Measurements from ENCODE around the gene CBLC. TPM values are rescaled to one million over a fixed set of nuclear protein-coding genes. Genes with fewer than 3 reads are reported as not detected.
A peak's percentile ranks its signal among the peaks of the same experiment; 100 is the strongest.
"Not testable (repeated sequence)": the region's sequence is repeated elsewhere in the genome, so short reads cannot be mapped to it uniquely, and the experiment has no call there.

CBLC gene
- total and polyA plus RNA-seq, 7 donors, result 46.8 to 64.5 (median 58.0) TPM; not detected in 4

DNA sequence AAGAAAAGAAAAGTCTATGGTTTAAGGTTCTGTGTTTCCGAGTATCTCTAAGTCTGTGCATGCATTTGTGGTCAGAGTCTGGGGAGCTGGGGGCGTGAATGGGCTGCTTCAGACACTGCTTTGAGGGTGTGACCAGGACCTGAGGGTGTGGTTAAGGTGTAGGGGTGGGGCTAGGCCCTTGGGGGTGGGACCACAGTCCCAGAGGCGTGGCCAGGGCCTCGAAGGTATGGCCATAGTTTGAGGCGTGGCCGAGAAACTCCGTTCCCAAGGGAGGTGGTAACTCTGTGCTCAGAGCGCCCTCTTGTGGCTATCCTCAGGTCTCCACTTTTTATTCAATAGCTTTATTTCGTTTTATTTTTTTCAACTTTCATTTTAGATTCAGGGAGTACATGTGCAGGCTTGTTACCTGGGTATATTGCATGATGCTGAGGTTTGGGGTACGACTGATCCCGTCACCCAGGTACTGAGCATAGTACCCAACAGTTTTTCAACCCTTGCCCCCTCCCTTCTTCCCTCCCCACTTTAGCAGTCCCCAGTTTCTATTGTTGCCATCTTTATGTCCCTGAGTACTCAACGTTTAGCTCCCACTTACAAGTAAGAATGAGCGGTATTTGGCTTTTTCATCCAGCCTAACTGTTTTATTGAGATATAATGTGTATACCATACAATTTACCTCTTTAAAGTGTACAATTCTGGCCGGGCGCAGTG is 7.0 kb upstream of the CBLC start:
- DNase-seq, result peak; percentile 94
- Histone ChIP-seq H3K4me1 (peaks cover 0 to 6% (median 0%) of the 10 kb centered on the region in 4 donors), H3K4me3 (no peak overlapping the region), H3K27ac (no peak overlapping the region), H3K27me3 (no peaks in the 10 kb centered on the region), H3K36me3 (no peaks in the 10 kb centered on the region), H3K9me3 (no peaks in the 10 kb centered on the region)
- intact Hi-C loops (cut with DNase I), result loop anchor here (1.0 kb wide), 2 partner anchors 46 to 81 kb away; no protein-coding TSS in a partner anchor
- WGBS, 2 donors, result 14 to 20% methylated on average over 15 of the region's 15 CpGs
- TF ChIP-seq POLR2AphosphoS5 (IDR thresholded peaks at IDR 0.05) (no peak), CTCF (IDR thresholded peaks at IDR 0.05) (peak; percentile 75 to 94 (median 84))

DNA sequence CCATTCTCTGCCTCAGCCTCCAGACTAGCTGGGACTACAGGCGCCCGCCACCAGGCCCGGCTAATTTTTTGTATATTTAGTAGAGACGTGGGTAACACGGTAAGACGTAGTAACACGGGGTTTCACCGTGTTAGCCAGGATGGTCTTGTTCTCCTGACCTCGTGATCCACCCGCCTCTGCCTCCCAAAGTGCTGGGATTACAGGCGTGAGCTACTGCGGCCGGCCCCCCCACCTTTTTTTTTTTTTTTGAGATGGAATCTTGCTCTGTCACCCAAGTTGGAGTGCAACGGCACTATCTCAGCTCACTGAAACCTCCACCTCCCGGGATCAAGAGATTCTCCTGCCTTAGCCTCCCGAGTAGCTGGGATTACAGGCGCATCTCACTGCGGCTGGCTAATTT is 5.5 kb upstream of the CBLC start:
- intact Hi-C loops (cut with DNase I); H3K36me3 ChIP-seq; H3K27me3 ChIP-seq; H3K4me1 ChIP-seq; H3K4me3 ChIP-seq; H3K27ac ChIP-seq; H3K9me3 ChIP-seq; DNase-seq: not testable (repeated sequence)
- 86 to 93% methylated on average over 18 of the region's 18 CpGs for WGBS, 2 donors

DNA sequence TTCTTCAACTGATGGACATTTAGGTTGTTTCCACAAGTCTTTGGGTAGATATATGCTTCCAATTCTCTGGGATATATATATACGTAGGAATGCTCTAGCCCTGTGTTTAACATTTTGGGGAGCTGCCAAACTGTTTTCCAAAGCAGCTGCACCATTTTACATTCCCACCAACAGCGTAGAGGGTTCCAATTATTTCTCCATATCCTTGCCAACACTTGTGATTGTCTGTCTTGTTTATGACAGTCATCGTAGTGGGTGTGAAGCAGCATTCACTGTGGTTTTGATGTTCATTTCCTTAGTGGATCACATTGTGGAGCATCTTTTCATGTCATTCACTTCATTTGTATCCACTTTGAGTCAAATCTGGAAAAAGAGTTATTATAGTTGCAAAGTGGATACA is 4.7 kb upstream of the CBLC start:
- Histone ChIP-seq H3K9me3 (no peaks in the 10 kb centered on the region), H3K4me3 (no peak overlapping the region), H3K27ac (no peak overlapping the region), H3K36me3 (no peaks in the 10 kb centered on the region), H3K27me3 (peaks cover 5 to 16% (median 5%) of the 10 kb centered on the region in 3 donors), H3K4me1 (peaks cover 0 to 11% (median 2%) of the 10 kb centered on the region in 4 donors)
- TF ChIP-seq POLR2A (IDR thresholded peaks at IDR 0.05) (no peak), EP300 (IDR thresholded peaks at IDR 0.05) (no peak), POLR2AphosphoS5 (IDR thresholded peaks at IDR 0.05) (no peak), CTCF (IDR thresholded peaks at IDR 0.05) (no peak)
- intact Hi-C loops (cut with DNase I), result no loop called here
- 24 to 52% methylated on average over 3 of the region's 3 CpGs for WGBS, 2 donors
- no peak for DNase-seq

DNA sequence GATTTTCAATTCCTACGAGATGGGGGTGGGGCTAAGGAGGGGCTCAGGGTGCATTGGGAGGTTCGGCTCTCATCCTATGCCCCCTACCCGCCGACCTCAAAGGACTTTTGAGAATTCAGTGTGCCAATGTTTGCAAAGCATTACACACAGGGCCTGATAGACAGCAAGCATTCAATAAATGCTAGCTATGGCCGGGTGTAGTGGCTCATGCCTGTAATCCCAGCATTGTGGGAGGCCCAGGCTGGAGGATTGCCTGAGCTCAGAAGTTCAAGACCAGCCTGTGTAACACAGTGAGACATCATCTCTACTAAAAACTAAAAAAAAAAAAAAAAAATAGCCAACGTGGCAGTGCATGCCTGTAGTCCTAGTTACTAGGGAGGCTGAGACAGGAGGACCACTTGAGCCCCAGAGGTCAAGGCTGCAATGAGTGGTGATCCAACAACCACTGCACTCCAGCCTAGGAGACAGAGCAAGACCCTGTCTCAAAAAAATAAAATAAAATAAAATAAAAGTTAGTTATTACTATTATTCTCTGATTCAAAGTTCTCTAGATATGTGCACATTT is 1.9 kb upstream of the CBLC start:
- H3K4me1 ChIP-seq, result peaks cover 0 to 13% (median 3%) of the 10 kb centered on the region in 4 donors
- TF ChIP-seq POLR2A (IDR thresholded peaks at IDR 0.05) (no peak), CTCF (IDR thresholded peaks at IDR 0.05) (no peak), POLR2AphosphoS5 (IDR thresholded peaks at IDR 0.05) (no peak), EP300 (IDR thresholded peaks at IDR 0.05) (no peak)
- H3K36me3 ChIP-seq, result no peaks in the 10 kb centered on the region
- no peak for DNase-seq
- WGBS, 2 donors, result 42 to 79% methylated on average over 6 of the region's 6 CpGs
- no peak overlapping the region for H3K4me3 ChIP-seq
- no peak overlapping the region for H3K27ac ChIP-seq
- H3K9me3 ChIP-seq, result no peaks in the 10 kb centered on the region
- peaks cover 6 to 19% (median 14%) of the 10 kb centered on the region in 3 donors for H3K27me3 ChIP-seq
- intact Hi-C loops (cut with DNase I), result no loop called here

GRCh38 chr19:44776402-44777096 is 1.1 kb upstream of the CBLC start:
- TF ChIP-seq POLR2A (IDR thresholded peaks at IDR 0.05) (no peak), POLR2AphosphoS5 (IDR thresholded peaks at IDR 0.05) (no peak), EP300 (IDR thresholded peaks at IDR 0.05) (no peak), CTCF (IDR thresholded peaks at IDR 0.05) (no peak)
- no peak overlapping the region for H3K27ac ChIP-seq
- intact Hi-C loops (cut with DNase I), result no loop called here
- DNase-seq, result no peak
- no peak overlapping the region for H3K4me3 ChIP-seq
- no peaks in the 10 kb centered on the region for H3K36me3 ChIP-seq
- peaks cover 0 to 13% (median 3%) of the 10 kb centered on the region in 4 donors for H3K4me1 ChIP-seq
- H3K27me3 ChIP-seq, result peaks cover 6 to 19% (median 14%) of the 10 kb centered on the region in 3 donors
- H3K9me3 ChIP-seq, result no peaks in the 10 kb centered on the region
- 21 to 74% methylated on average over 23 of the region's 23 CpGs for WGBS, 2 donors
